ENCODE results near the gene EBLN1. TPM values are rescaled to one million over a fixed set of nuclear protein-coding genes. Genes with fewer than 3 reads are reported as not detected.

EBLN1 gene
- polyA plus RNA-seq, 10 donors: not detected

Other genes starting within 250 kb of the EBLN1 start
- gene DNAJC1, start 214.3 kb downstream of the EBLN1 start, polyA plus RNA-seq (ENCODE audit: insufficient read length in 10 of 10): 10 to 100 TPM; 11.0 to 19.7 (median 12.7) TPM
- gene COMMD3, start 98.4 kb upstream of the EBLN1 start, polyA plus RNA-seq (ENCODE audit: insufficient read length in 10 of 10): 10 to 100 TPM; 63.8 to 77.6 (median 69.1) TPM
- gene BMI1, start 103.1 kb upstream of the EBLN1 start, polyA plus RNA-seq (ENCODE audit: insufficient read length in 10 of 10): 10 to 100 TPM; 39.6 to 65.1 (median 56.5) TPM
- gene SPAG6, start 127.5 kb upstream of the EBLN1 start, polyA plus RNA-seq (ENCODE audit: insufficient read length in 10 of 10): 1 to 10 TPM; 2.8 to 9.0 (median 4.5) TPM

Measured in muscle of back (tissue), 10 donors.